Progenitor cell of endocrine pancreas (in vitro differentiated cells): Measurements from ENCODE around the gene CBLB. TPM values are rescaled to one million over a fixed set of nuclear protein-coding genes. Genes with fewer than 3 reads are reported as not detected.

Experiments
- DNase-seq: peaks from one replicate; pipeline ENCODE4 v3.0.0; 2021; ENCODE audit warnings: low spot score; ENCODE audit not compliant: unreplicated experiment
- H3K27ac Mint-ChIP-seq: 2 replicates; pipeline ENCODE4 v1.8.0; 2021; ENCODE audit warnings: mild to moderate bottlenecking, moderate library complexity, mixed read lengths
- H3K27me3 Mint-ChIP-seq: 2 replicates; pipeline ENCODE4 v1.8.0; 2021; ENCODE audit warnings: mixed read lengths
- H3K36me3 Mint-ChIP-seq: 2 replicates; pipeline ENCODE4 v1.8.0; 2022; ENCODE audit warnings: mixed read lengths; ENCODE audit not compliant: insufficient read depth
- H3K4me1 Mint-ChIP-seq: 2 replicates; pipeline ENCODE4 v1.8.0; 2021; ENCODE audit warnings: low read depth, mixed read lengths
- H3K4me3 Mint-ChIP-seq: 2 replicates; pipeline ENCODE4 v1.8.0; 2021; ENCODE audit warnings: low read depth, mild to moderate bottlenecking, moderate library complexity, mixed read lengths
- H3K9me3 Mint-ChIP-seq: 2 replicates; pipeline ENCODE4 v1.8.0; 2021; ENCODE audit warnings: low read depth, mixed read lengths
- total RNA-seq: library from RNA; stranded (reverse); gene quantifications from 2 replicates; pipeline ENCODE4 v1.2.1, GENCODE V29; 2021
- TF ChIP-seq, protein P1 (sequence below): fragments of 200-600 bp; sonication (generic); IDR thresholded peaks from one replicate; pipeline ENCODE4 v1.5.0; 2021; ENCODE audit warnings: antibody characterized with exemption, mild to moderate bottlenecking; ENCODE audit not compliant: unreplicated experiment

CBLB gene
- total RNA-seq, 1 donor from 2014 or later, result 64.1 TPM

DNA sequence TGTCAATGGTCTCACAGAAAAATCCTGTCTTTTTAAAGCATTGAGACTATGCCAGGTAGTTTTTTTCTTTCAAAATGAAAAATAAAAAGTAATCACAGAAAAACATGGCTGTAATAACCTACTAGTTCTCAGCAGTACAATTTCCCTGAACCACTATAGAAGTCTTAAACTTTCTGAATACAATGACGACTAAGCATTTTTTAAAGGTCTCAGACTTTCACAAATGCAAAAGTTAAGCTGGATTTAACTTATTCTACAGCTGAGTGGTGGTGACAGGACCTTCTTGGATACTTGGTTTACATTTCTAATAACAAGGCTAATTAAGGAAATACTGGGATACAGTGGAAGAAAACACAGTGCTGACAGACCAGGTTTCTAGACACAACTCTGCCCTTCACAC lies 81.8 kb downstream of the CBLB start:
- H3K4me1 Mint-ChIP-seq, result peaks cover 12% of the 10 kb centered on the region
- no peak overlapping the region for H3K27ac Mint-ChIP-seq
- no peaks in the 10 kb centered on the region for H3K27me3 Mint-ChIP-seq

DNA sequence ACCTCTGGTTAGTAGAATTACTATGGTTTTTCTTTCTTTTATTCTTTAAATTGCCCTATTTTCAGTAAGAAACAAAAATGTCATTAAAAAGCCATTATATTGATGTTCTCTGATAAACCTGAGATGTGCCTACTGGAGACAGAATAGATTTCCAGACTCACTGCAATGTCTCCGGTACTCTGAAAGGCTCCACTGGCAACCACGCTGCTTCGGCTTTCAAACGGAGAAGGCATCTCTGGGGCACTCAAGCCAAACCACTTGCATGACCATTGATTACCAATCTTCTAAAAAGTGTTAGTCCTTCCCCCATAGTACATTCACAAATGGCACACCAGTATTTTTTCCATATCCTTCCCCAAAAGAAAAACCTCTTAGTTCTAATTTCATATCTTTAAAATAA lies 82.6 kb downstream of the CBLB start:
- peaks cover 12% of the 10 kb centered on the region for H3K4me1 Mint-ChIP-seq
- H3K27me3 Mint-ChIP-seq, result no peaks in the 10 kb centered on the region
- no peak for DNase-seq
- no peak overlapping the region for H3K4me3 Mint-ChIP-seq
- no peak overlapping the region for H3K27ac Mint-ChIP-seq
- no peaks in the 10 kb centered on the region for H3K9me3 Mint-ChIP-seq
- TF ChIP-seq, protein P1, sequence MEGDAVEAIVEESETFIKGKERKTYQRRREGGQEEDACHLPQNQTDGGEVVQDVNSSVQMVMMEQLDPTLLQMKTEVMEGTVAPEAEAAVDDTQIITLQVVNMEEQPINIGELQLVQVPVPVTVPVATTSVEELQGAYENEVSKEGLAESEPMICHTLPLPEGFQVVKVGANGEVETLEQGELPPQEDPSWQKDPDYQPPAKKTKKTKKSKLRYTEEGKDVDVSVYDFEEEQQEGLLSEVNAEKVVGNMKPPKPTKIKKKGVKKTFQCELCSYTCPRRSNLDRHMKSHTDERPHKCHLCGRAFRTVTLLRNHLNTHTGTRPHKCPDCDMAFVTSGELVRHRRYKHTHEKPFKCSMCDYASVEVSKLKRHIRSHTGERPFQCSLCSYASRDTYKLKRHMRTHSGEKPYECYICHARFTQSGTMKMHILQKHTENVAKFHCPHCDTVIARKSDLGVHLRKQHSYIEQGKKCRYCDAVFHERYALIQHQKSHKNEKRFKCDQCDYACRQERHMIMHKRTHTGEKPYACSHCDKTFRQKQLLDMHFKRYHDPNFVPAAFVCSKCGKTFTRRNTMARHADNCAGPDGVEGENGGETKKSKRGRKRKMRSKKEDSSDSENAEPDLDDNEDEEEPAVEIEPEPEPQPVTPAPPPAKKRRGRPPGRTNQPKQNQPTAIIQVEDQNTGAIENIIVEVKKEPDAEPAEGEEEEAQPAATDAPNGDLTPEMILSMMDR, result no peak
- no peaks in the 10 kb centered on the region for H3K36me3 Mint-ChIP-seq

More for the DNA sequence above, 81.8 kb downstream of the CBLB start:
- no peak for DNase-seq
- H3K4me3 Mint-ChIP-seq, result no peak overlapping the region
- TF ChIP-seq, protein P1, result no peak
- H3K36me3 Mint-ChIP-seq, result no peaks in the 10 kb centered on the region
- H3K9me3 Mint-ChIP-seq, result no peaks in the 10 kb centered on the region

DNA sequence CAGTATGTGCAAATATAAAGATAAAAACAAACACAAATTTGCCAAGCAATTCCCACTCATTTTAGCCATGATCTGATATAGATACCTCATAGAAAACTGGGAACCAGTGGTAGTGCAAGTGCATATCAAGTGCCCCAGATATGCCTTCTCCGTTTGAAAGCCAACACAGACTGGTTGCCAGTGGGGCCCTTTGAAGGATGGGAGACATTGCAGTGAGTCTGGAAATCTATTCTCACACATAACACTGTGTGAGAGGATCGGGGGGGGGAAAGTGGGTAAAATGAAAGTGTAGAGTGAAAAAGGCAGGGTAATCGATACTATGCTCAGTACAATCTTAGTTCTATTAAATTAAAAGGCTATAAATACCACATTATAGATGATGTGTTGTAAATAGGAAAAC lies 83.0 kb downstream of the CBLB start:
- TF ChIP-seq, protein P1, result no peak
- Mint-ChIP-seq H3K27me3 (no peaks in the 10 kb centered on the region), H3K36me3 (no peaks in the 10 kb centered on the region), H3K4me3 (no peak overlapping the region), H3K9me3 (no peaks in the 10 kb centered on the region), H3K27ac (no peak overlapping the region), H3K4me1 (peaks cover 12% of the 10 kb centered on the region)
- no peak for DNase-seq

DNA sequence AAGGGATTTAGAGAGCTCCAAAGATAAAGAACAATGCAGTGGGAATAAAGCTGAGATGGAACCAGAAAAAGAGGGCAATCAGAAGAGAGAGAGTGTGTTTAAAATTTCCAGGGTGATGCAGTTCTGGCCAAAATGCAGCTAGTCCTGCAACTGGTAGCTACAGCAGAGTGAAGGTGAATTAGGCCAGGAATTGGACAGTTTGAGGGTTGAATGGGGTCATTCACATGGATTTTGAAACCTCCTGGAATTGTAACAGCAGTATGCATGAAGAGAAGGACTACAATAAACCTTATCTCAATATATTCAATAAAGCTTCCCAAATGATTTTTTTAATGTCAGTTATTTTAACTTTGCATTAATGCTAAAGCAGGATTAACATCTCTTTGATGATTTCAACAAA lies 85.2 kb downstream of the CBLB start:
- Mint-ChIP-seq H3K4me1 (peaks cover 6% of the 10 kb centered on the region), H3K27me3 (no peaks in the 10 kb centered on the region), H3K4me3 (no peak overlapping the region), H3K9me3 (no peaks in the 10 kb centered on the region), H3K27ac (no peak overlapping the region), H3K36me3 (no peaks in the 10 kb centered on the region)
- no peak for DNase-seq
- TF ChIP-seq, protein P1, result no peak

DNA sequence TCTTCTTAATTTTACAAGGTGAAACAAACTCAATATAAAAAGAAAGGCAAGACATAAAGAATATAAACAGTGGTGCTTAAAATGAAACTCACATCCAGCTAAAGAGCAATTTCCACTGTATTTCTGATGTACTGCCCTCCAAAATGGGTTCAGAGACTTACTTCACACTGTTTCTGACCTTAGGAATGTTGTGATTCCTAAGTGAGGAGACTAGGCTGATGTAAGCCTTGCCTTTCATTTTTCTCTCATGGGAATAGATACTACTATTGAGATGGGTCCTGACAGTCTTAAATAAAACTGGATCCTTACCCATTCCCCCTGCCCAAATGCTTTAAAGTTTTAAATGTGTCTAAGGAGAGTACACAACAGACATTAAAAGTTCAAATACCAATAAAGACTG lies 86.9 kb downstream of the CBLB start:
- H3K4me3 Mint-ChIP-seq, result no peak overlapping the region
- H3K27me3 Mint-ChIP-seq, result no peaks in the 10 kb centered on the region
- H3K4me1 Mint-ChIP-seq, result peaks cover 6% of the 10 kb centered on the region
- H3K27ac Mint-ChIP-seq, result no peak overlapping the region
- H3K9me3 Mint-ChIP-seq, result no peaks in the 10 kb centered on the region
- TF ChIP-seq, protein P1, result no peak
- DNase-seq, result no peak
- H3K36me3 Mint-ChIP-seq, result no peaks in the 10 kb centered on the region
